Stimulated activated effector memory CD8-positive, alpha-beta T cell treated with anti-CD3 and anti-CD28 coated beads, Interleukin-12 subunit alpha, Interleukin-12 subunit beta, amount 100 ng/mL, for 72 hours (primary cell): ENCODE measurements around the gene MEGF11.

Experiments used
- ATAC-seq: fragments of 150-1000 bp; cut with Tn5 transposase; 2 replicates; pipeline ENCODE4 v1.10.0; 2021
- DNase-seq, 2 donors: peaks; one replicate each; pipeline ENCODE4 v3.0.0; 2021 to 2022; ENCODE audit warnings: low spot score in 2 of 2
- H3K27ac Mint-ChIP-seq: one replicate; pipeline ENCODE4 v1.8.0; 2022; ENCODE audit warnings: mild to moderate bottlenecking, mixed read lengths
- H3K36me3 Mint-ChIP-seq: one replicate; pipeline ENCODE4 v1.8.0; 2022; ENCODE audit warnings: mild to moderate bottlenecking, mixed read lengths
- H3K4me1 Mint-ChIP-seq: one replicate; pipeline ENCODE4 v1.8.0; 2022; ENCODE audit warnings: mixed read lengths
- H3K4me3 Mint-ChIP-seq: one replicate; pipeline ENCODE4 v1.8.0; 2022; ENCODE audit warnings: mild to moderate bottlenecking, mixed read lengths
- H3K9me3 Mint-ChIP-seq: one replicate; pipeline ENCODE4 v1.8.0; 2022; ENCODE audit warnings: mixed read lengths

The MEGF11 gene

GRCh38 chr15:66162286-66162685 is 91.3 kb downstream of the MEGF11 start:
- Mint-ChIP-seq H3K9me3 (no peaks in the 10 kb centered on the region), H3K36me3 (no peaks in the 10 kb centered on the region), H3K4me1 (no peaks in the 10 kb centered on the region), H3K4me3 (no peak overlapping the region), H3K27ac (no peak overlapping the region)
- DNase-seq (no peak), ATAC-seq (no peak)

- ATAC-seq (no peak), DNase-seq (no peak)
- Mint-ChIP-seq H3K9me3 (no peaks in the 10 kb centered on the region), H3K4me1 (no peaks in the 10 kb centered on the region), H3K4me3 (no peak overlapping the region), H3K36me3 (no peaks in the 10 kb centered on the region), H3K27ac (no peak overlapping the region)
These were observed 91.9 kb downstream of the MEGF11 start for GRCh38 chr15:66161575-66162118.

GRCh38 chr15:66161108-66161507 is 92.4 kb downstream of the MEGF11 start:
- H3K4me1 Mint-ChIP-seq = no peaks in the 10 kb centered on the region
- ATAC-seq = no peak
- no peak overlapping the region for H3K27ac Mint-ChIP-seq
- H3K9me3 Mint-ChIP-seq = no peaks in the 10 kb centered on the region
- no peaks in the 10 kb centered on the region for H3K36me3 Mint-ChIP-seq
- DNase-seq = no peak
- no peak overlapping the region for H3K4me3 Mint-ChIP-seq

GRCh38 chr15:66157507-66157906 is 96.0 kb downstream of the MEGF11 start:
- Mint-ChIP-seq H3K27ac (no peak overlapping the region), H3K4me1 (no peaks in the 10 kb centered on the region), H3K4me3 (no peak overlapping the region), H3K36me3 (no peaks in the 10 kb centered on the region), H3K9me3 (no peaks in the 10 kb centered on the region)
- ATAC-seq = no peak
- DNase-seq = no peak

- no peak for DNase-seq
- ATAC-seq = peak; percentile 9
- Mint-ChIP-seq H3K9me3 (no peaks in the 10 kb centered on the region), H3K36me3 (no peaks in the 10 kb centered on the region), H3K4me1 (no peaks in the 10 kb centered on the region), H3K27ac (no peak overlapping the region), H3K4me3 (no peak overlapping the region)
These were observed 97.1 kb downstream of the MEGF11 start for GRCh38 chr15:66156310-66156975.

GRCh38 chr15:66155065-66155464 is 98.5 kb downstream of the MEGF11 start:
- no peaks in the 10 kb centered on the region for H3K4me1 Mint-ChIP-seq
- H3K27ac Mint-ChIP-seq = no peak overlapping the region
- no peaks in the 10 kb centered on the region for H3K9me3 Mint-ChIP-seq
- DNase-seq = no peak
- ATAC-seq = no peak
- H3K4me3 Mint-ChIP-seq = no peak overlapping the region
- no peaks in the 10 kb centered on the region for H3K36me3 Mint-ChIP-seq

GRCh38 chr15:66154581-66154980 is 99.0 kb downstream of the MEGF11 start:
- Mint-ChIP-seq H3K4me1 (no peaks in the 10 kb centered on the region), H3K27ac (no peak overlapping the region), H3K36me3 (no peaks in the 10 kb centered on the region), H3K9me3 (no peaks in the 10 kb centered on the region), H3K4me3 (no peak overlapping the region)
- DNase-seq (no peak), ATAC-seq (no peak)

GRCh38 chr15:66153549-66154415 is 99.8 kb downstream of the MEGF11 start:
- no peaks in the 10 kb centered on the region for H3K4me1 Mint-ChIP-seq
- no peak overlapping the region for H3K4me3 Mint-ChIP-seq
- ATAC-seq (no peak), DNase-seq (no peak)
- H3K36me3 Mint-ChIP-seq = no peaks in the 10 kb centered on the region
- no peak overlapping the region for H3K27ac Mint-ChIP-seq
- no peaks in the 10 kb centered on the region for H3K9me3 Mint-ChIP-seq

- Mint-ChIP-seq H3K36me3 (no peaks in the 10 kb centered on the region), H3K27ac (no peak overlapping the region), H3K4me3 (no peak overlapping the region), H3K4me1 (no peaks in the 10 kb centered on the region), H3K9me3 (no peaks in the 10 kb centered on the region)
- ATAC-seq = no peak
- DNase-seq = no peak
These were observed 100.9 kb downstream of the MEGF11 start for GRCh38 chr15:66152650-66153049.

GRCh38 chr15:66151809-66152208 is 101.7 kb downstream of the MEGF11 start:
- no peaks in the 10 kb centered on the region for H3K9me3 Mint-ChIP-seq
- H3K27ac Mint-ChIP-seq = no peak overlapping the region
- H3K4me1 Mint-ChIP-seq = no peaks in the 10 kb centered on the region

GRCh38 chr15:66149871-66150270 is 103.7 kb downstream of the MEGF11 start:
- Mint-ChIP-seq H3K9me3 (no peaks in the 10 kb centered on the region), H3K4me1 (no peaks in the 10 kb centered on the region), H3K27ac (no peak overlapping the region), H3K36me3 (no peaks in the 10 kb centered on the region), H3K4me3 (no peak overlapping the region)
- ATAC-seq (no peak), DNase-seq (no peak)

More at GRCh38 chr15:66151809-66152208, 101.7 kb downstream of the MEGF11 start:
- H3K4me3 Mint-ChIP-seq = no peak overlapping the region
- H3K36me3 Mint-ChIP-seq = no peaks in the 10 kb centered on the region
- no peak for ATAC-seq
- no peak for DNase-seq

GRCh38 chr15:66148187-66148586 is 105.4 kb downstream of the MEGF11 start:
- DNase-seq (no peak), ATAC-seq (no peak)
- Mint-ChIP-seq H3K27ac (no peak overlapping the region), H3K9me3 (no peaks in the 10 kb centered on the region), H3K36me3 (no peaks in the 10 kb centered on the region), H3K4me3 (no peak overlapping the region), H3K4me1 (no peaks in the 10 kb centered on the region)

GRCh38 chr15:66147440-66147839 is 106.1 kb downstream of the MEGF11 start:
- no peak overlapping the region for H3K27ac Mint-ChIP-seq
- H3K4me3 Mint-ChIP-seq = no peak overlapping the region
- DNase-seq (no peak), ATAC-seq (no peak)
- no peaks in the 10 kb centered on the region for H3K4me1 Mint-ChIP-seq
- H3K36me3 Mint-ChIP-seq = no peaks in the 10 kb centered on the region
- no peaks in the 10 kb centered on the region for H3K9me3 Mint-ChIP-seq

GRCh38 chr15:66145726-66146182 is 107.8 kb downstream of the MEGF11 start:
- Mint-ChIP-seq H3K36me3 (no peaks in the 10 kb centered on the region), H3K4me1 (no peaks in the 10 kb centered on the region), H3K4me3 (no peak overlapping the region), H3K27ac (no peak overlapping the region), H3K9me3 (no peaks in the 10 kb centered on the region)
- no peak for ATAC-seq
- no peak for DNase-seq

GRCh38 chr15:66144978-66145725 is 108.4 kb downstream of the MEGF11 start:
- Mint-ChIP-seq H3K36me3 (no peaks in the 10 kb centered on the region), H3K9me3 (no peaks in the 10 kb centered on the region), H3K4me1 (no peaks in the 10 kb centered on the region), H3K4me3 (no peak overlapping the region), H3K27ac (no peak overlapping the region)
- DNase-seq (no peak), ATAC-seq (no peak)
